ENCODE measurements around the gene CAMKK2.

- TF ChIP-seq CTCF (IDR thresholded peaks at IDR 0.05 in 8 of 11, conservative IDR thresholded peaks at IDR 0.05 in 3 of 11) (no peak), POLR2A (IDR thresholded peaks at IDR 0.05) (no peak), POLR2AphosphoS5 (IDR thresholded peaks at IDR 0.05) (peak in 2 of 3 donors; percentile 15 to 21)
These were observed 9.1 kb downstream of the CAMKK2 start for GRCh38 chr12:121287267-121287954.
